ENCODE results near the gene OLA1. TPM values are rescaled to one million over a fixed set of nuclear protein-coding genes. Genes with fewer than 3 reads are reported as not detected.

Gene OLA1
- total and polyA plus RNA-seq, 2 donors (not counting 1 experiment from before 2014, with no cell fraction given) = 13.9 to 47.7 TPM

- CTCF ChIA-PET = no interaction called here
- POLR2A ChIA-PET = no interaction called here
- no peaks in the 10 kb centered on the region for H3K9me3 Mint-ChIP-seq (ENCODE audit: insufficient read depth)
- H3K4me3 ChIP-seq (ENCODE audit: control extremely low read depth in 1 of 5, extremely low read depth in 1 of 5, insufficient read depth in 1 of 5, low read depth in 2 of 5, low read length in 4 of 5) = no peak overlapping the region
- no peak for ATAC-seq (ENCODE audit: low read depth)
- H3K9me3 ChIP-seq (ENCODE audit: control extremely low read depth in 1 of 3, control insufficient read depth in 2 of 3, insufficient read depth in 1 of 3, low read length in 2 of 3) = no peaks in the 10 kb centered on the region
- H3K4me1 ChIP-seq (ENCODE audit: control insufficient read depth in 2 of 2, insufficient read depth in 2 of 2, low read length in 2 of 2) = no peaks in the 10 kb centered on the region
- H3K27ac ChIP-seq (ENCODE audit: low read length in 2 of 2) = no peak overlapping the region
- H3K27ac Mint-ChIP-seq = no peak overlapping the region
- no peak overlapping the region for H3K4me3 Mint-ChIP-seq
- WGBS (ENCODE audit: insufficient coverage) = 80% methylated on average over 1 of the region's 1 CpG
- H3K36me3 ChIP-seq (replicated peaks in 1 of 2; ENCODE audit: control extremely low read depth in 1 of 2, control insufficient read depth in 1 of 2, extremely low read depth in 1 of 2, insufficient read depth in 2 of 2, low read length in 1 of 2) = no peaks in the 10 kb centered on the region
- H3K9ac ChIP-seq (ENCODE audit: low read length) = no peak overlapping the region
- no peaks in the 10 kb centered on the region for H3K27me3 ChIP-seq (replicated peaks in 1 of 4; ENCODE audit: control extremely low read depth in 1 of 4, control insufficient read depth in 3 of 4, insufficient read depth in 4 of 4, low read length in 3 of 4)
- intact Hi-C loops (cut with micrococcal nuclease) = no loop called here
- H2AFZ ChIP-seq (ENCODE audit: insufficient read depth, low read depth, low read length, poor library complexity, severe bottlenecking) = no peak overlapping the region
- no peaks in the 10 kb centered on the region for H4K20me1 ChIP-seq (ENCODE audit: control insufficient read depth, insufficient read depth, low read length, poor library complexity, severe bottlenecking)
- no peaks in the 10 kb centered on the region for H3K27me3 Mint-ChIP-seq
- DNase-seq = no peak
- H3K79me2 ChIP-seq (ENCODE audit: control insufficient read depth, insufficient read depth, low read length) = no peaks in the 10 kb centered on the region
- peaks cover 21% of the 10 kb centered on the region for H3K4me1 Mint-ChIP-seq
- TF ChIP-seq CTCF (IDR thresholded peaks at IDR 0.05) (no peak), EZH2 (IDR thresholded peaks at IDR 0.05; ENCODE audit: borderline replicate concordance, insufficient read depth, low read depth, low read length, poor library complexity, severe bottlenecking) (no peak)
- no peak overlapping the region for H3K4me2 ChIP-seq (replicated peaks; ENCODE audit: low read depth, low read length, poor library complexity, severe bottlenecking)
These were observed 63.4 kb downstream of the OLA1 start for GRCh38 chr2:174184915-174185314.

GRCh38 chr2:174184504-174184903, 63.8 kb downstream of the OLA1 start:
- no peaks in the 10 kb centered on the region for H3K79me2 ChIP-seq (ENCODE audit: control insufficient read depth, insufficient read depth, low read length)
- Mint-ChIP-seq H3K9me3 (ENCODE audit: insufficient read depth) (no peaks in the 10 kb centered on the region), H3K27ac (no peak overlapping the region), H3K4me3 (no peak overlapping the region), H3K4me1 (peaks cover 21% of the 10 kb centered on the region), H3K27me3 (no peaks in the 10 kb centered on the region)
- H3K27ac ChIP-seq (ENCODE audit: low read length in 2 of 2) = no peak overlapping the region
- H3K9ac ChIP-seq (ENCODE audit: low read length) = no peak overlapping the region
- no peaks in the 10 kb centered on the region for H3K9me3 ChIP-seq (ENCODE audit: control extremely low read depth in 1 of 3, control insufficient read depth in 2 of 3, insufficient read depth in 1 of 3, low read length in 2 of 3)
- no peak overlapping the region for H2AFZ ChIP-seq (ENCODE audit: insufficient read depth, low read depth, low read length, poor library complexity, severe bottlenecking)
- H3K27me3 ChIP-seq (replicated peaks in 1 of 4; ENCODE audit: control extremely low read depth in 1 of 4, control insufficient read depth in 3 of 4, insufficient read depth in 4 of 4, low read length in 3 of 4) = no peaks in the 10 kb centered on the region
- WGBS (ENCODE audit: insufficient coverage) = no CpG with 5 or more reads among the region's 2 CpGs
- ChIA-PET CTCF (no interaction called here), POLR2A (no interaction called here)
- no peak overlapping the region for H3K4me2 ChIP-seq (replicated peaks; ENCODE audit: low read depth, low read length, poor library complexity, severe bottlenecking)
- no peak overlapping the region for H3K4me3 ChIP-seq (ENCODE audit: control extremely low read depth in 1 of 5, extremely low read depth in 1 of 5, insufficient read depth in 1 of 5, low read depth in 2 of 5, low read length in 4 of 5)
- TF ChIP-seq EZH2 (IDR thresholded peaks at IDR 0.05; ENCODE audit: borderline replicate concordance, insufficient read depth, low read depth, low read length, poor library complexity, severe bottlenecking) (no peak), CTCF (IDR thresholded peaks at IDR 0.05) (no peak)
- intact Hi-C loops (cut with micrococcal nuclease) = no loop called here
- no peak for DNase-seq
- H3K36me3 ChIP-seq (replicated peaks in 1 of 2; ENCODE audit: control extremely low read depth in 1 of 2, control insufficient read depth in 1 of 2, extremely low read depth in 1 of 2, insufficient read depth in 2 of 2, low read length in 1 of 2) = no peaks in the 10 kb centered on the region
- no peaks in the 10 kb centered on the region for H3K4me1 ChIP-seq (ENCODE audit: control insufficient read depth in 2 of 2, insufficient read depth in 2 of 2, low read length in 2 of 2)
- no peak for ATAC-seq (ENCODE audit: low read depth)
- H4K20me1 ChIP-seq (ENCODE audit: control insufficient read depth, insufficient read depth, low read length, poor library complexity, severe bottlenecking) = no peaks in the 10 kb centered on the region

All from B cell (primary cell).